HG03439 (cell line): ENCODE data around the gene NHLRC2.

ENCODE experiments used
- ATAC-seq: cut with Tn5 transposase; IDR thresholded peaks from one replicate; pipeline ENCODE4 v1.9.1; 2021; ENCODE audit warnings: mild to moderate bottlenecking, moderate library complexity; ENCODE audit not compliant: unreplicated experiment

NHLRC2 gene

DNA sequence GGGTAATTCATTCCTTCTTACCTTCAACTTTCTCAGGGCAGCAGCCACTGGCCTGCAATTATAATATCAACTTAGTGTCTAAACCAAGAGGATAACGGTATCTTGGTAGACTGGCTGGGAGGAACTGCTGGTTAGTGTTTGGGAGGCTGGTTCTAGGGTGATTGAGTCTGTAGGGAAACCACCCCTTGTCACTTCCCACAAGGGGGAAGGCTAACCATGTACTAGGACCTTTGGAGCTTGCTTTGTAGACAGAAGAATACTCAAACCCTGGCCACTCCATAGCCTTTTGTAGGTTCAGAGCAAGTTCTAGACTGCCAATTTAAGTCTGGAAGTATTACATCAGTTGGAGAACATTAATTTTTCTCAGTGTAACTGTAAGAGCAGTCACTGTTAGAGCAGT is 51.3 kb downstream of the NHLRC2 start:
- no peak for ATAC-seq

DNA sequence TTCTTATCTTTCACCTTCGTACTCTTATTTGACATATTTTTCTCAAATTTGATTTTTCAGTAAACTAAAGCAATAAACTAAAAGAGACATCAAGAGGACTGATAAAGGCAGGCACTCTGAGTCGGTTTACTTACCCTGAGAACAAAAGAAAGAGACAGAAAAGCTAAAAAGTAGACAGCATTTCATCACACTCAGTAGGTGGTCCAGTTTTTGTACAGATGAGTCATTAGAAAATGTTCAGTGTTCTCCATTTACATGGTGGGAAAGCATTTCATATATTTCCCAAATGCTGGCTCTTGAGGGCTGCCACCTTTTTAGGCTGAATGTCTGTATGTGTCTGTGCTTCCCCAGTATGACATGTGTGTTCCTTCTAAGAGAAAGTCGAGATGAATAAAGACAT is 52.7 kb downstream of the NHLRC2 start:
- ATAC-seq, result no peak

DNA sequence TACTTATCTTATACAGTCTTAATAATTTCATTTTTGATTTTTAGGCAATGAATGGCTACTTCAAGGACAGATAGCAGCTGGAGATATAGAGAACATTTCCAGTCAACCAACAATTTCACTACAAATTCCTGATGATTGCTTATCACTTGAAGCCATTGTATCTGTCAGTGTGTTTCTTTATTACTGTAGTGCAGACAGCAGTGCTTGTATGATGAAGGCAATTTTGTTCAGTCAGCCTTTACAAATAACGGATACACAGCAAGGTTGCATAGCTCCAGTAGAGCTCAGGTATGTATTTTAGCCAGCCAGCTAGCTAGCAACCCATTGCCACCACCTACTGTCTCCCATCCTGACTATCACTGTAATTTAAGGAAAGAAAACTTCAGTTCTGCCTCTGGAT is 53.8 kb downstream of the NHLRC2 start:
- ATAC-seq, result no peak

DNA sequence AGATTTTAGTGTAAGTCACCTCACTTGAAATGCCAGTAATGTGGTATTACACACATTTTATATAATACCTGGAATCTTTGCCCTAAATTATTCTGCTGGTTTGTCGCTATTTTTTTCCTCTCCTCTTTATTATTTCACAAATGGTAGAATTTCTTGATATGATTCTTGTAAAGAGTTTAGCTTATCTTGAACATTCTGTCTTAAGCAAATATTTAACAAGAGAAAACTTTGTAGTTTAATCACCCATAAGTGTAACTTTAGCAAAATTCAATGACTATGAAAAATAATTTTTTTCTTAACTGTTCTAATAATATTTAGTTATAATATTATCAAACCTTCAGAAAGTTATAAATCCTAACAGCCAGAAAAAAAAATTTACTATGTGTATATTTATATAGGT is 56.7 kb downstream of the NHLRC2 start:
- ATAC-seq, result no peak

DNA sequence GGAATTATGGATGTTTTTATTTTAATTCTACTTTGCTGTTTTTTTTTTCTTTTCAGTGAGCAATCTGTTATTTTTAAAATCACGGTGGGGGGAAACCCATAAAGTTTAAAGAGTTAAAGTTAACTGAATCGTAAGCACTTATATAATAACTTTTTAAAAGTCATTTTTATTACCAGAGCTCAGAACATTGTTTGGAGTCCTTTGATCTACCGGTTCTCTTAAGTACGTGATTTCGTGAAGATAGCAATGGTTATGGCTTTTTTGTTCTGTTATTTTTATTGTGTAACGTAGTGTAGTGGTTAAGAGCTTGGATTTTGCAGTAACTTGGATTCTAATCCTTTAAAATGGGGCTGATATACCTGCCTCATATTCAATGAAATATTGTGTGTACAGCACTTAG is 57.4 kb downstream of the NHLRC2 start:
- ATAC-seq, result no peak

DNA sequence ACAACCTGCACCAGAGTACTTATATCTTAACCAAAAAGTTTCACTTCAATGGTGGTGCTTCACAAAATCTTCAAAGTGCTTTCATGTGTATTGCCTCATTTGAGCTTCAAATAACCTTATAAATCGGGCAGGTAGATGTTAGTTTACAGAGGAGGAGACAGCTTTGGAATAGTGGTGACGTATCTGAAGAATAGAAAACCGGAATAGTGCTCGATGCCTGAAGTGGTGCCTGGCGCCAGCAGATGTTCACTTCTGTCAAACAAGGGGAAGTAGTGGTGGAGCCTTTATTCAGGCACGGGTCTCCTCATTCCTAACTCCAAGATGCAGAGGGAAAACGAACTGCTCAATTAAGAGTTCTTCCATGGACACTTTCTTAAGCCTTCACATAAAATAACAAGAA is 58.1 kb downstream of the NHLRC2 start:
- ATAC-seq, result no peak

DNA sequence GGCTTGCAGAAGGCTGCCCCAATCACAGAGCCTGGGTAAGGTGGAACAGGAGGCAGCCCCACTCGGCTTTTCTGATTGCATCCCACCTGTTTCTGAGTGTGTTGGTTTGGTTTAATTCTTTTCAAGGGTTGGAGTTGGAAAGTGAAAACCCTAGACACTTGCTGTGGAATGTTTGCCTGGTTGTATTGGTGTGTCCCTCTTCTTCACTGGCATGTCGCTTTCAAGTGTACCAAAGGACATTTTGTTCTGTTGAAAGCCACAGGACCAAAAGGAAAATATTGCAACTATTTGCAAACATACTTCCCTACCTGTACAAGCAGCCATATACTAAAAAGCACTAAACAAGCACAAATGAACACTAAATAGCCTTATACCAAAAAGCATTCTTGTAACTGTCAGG is 60.5 kb downstream of the NHLRC2 start:
- ATAC-seq, result no peak

DNA sequence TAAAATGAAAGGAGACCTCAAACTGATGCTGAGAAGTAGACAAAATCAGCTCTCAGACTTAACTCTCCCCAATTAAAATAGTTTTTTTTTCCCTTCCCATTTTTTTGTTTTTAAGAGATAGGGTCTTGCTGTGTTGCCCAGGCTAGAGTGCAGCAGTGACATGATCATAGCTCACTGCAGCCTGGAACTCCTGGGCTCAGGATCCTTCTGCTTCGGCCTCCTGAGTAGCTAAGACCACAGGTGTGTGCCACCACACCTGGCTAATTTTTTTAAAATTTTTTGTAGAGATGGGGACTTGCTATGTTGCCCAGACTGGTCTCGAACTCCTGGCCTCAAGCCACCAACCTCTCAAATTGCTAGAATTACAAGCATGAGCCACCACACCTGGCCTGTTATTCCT is 61.1 kb downstream of the NHLRC2 start:
- no peak for ATAC-seq

DNA sequence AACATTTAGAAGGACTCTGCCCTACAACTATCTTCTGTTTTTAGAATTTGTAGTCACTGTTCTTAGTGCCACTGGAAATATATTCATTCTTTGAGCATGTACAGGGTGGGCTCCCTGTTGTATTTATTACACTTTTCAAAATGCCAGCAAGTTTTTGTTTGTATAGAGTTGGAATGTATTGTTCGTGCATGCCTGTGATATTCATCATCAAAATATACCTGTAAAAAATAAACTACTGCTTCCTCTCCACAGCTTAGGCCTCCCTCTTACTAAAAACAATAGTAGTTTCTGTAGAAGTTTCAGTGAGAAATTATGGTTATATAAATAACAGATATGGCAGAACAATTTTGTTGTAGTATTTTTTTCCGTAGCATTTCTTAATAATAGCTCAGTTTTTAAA is 61.6 kb downstream of the NHLRC2 start:
- ATAC-seq, result no peak

DNA sequence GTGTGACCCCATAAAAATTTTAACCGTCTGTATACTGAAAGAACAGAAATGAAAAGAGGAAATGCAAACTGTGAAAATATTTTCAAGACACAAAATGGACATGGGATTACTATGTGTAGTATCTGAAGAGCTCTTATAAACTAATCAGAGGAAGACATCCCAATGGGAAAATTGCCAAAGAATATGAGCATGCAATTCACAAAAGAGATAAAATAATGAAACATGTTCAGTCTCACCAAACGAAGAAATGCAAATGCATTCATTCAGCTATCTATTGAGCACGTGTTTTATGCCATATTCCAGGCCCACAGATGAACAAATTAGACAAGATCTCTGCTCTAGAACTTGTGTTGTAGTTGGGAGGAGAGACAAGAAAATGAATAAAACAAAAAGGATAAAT is 63.2 kb downstream of the NHLRC2 start:
- ATAC-seq, result no peak

DNA sequence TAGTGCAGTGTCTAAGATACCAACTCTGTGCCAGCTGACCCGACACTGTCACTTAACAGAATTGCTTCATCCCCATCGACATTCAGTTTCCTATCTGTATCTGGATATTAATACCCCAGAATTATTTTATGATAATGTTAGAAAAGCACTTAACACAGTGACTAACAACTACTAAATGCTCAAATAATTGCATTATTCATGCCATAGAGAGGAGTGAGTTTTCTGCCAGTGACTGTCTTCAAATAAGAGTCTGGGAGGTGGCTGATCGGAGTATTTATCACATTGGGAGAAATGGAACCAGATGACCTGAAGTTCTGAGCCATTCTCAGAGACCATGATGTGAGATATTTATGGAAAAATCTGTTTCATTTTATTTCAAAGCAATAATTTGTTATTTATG is 65.7 kb downstream of the NHLRC2 start:
- no peak for ATAC-seq

DNA sequence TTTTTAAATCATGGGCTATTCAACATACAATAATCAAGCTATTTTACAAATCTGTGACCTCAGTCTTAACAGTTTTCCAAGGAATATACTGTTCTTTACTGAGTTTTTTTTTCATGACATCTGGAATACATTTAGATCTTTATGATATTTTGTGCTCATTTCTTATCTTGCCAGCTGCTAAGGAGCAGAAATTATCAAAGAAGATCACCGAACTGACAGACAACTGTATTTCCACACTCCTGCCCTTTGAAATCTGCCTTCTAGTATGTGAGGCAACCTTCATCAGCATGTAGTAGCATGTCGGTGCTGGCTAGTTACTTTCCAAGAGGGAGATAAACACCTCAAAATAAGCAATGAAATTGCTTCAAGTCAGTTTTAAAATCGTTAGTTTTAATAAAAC is 66.4 kb downstream of the NHLRC2 start:
- no peak for ATAC-seq

DNA sequence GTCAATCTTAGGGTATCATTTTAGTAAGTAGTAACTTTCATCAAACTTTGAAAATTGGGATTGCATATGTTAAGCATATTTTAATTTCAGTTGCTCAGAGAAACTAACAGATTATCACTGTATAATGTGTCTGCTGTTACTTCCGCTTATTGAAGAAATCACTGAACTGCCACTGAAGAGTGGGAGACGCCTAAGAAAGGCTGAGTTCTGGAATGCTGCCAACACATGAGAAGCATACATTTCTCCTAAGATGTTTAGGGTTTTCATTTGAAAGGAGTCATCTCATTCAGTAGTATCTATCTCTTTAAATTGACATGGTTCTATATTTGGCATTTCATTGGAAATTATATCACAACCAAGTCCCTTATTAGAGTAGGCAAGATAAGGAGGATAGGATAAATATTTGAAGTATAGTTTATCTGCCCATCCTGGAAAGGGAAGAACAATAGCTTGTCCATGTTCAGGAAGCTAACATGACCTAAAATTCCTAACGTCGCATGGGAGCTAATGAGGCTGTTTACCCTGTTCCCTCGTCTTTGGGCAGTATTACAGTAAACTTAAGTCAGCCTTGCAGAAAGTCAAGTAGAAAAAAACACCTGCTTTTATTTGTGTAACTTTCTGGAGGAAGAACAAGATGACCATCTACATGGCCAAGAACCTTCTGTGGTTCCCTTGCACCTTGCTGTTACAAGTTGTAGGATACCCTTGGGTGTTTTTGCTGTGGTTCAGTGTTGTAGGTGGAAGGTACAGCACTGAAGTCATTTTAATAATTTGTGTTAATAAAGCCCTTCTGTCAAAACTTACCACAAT is 67.3 kb downstream of the NHLRC2 start:
- no peak for ATAC-seq

DNA sequence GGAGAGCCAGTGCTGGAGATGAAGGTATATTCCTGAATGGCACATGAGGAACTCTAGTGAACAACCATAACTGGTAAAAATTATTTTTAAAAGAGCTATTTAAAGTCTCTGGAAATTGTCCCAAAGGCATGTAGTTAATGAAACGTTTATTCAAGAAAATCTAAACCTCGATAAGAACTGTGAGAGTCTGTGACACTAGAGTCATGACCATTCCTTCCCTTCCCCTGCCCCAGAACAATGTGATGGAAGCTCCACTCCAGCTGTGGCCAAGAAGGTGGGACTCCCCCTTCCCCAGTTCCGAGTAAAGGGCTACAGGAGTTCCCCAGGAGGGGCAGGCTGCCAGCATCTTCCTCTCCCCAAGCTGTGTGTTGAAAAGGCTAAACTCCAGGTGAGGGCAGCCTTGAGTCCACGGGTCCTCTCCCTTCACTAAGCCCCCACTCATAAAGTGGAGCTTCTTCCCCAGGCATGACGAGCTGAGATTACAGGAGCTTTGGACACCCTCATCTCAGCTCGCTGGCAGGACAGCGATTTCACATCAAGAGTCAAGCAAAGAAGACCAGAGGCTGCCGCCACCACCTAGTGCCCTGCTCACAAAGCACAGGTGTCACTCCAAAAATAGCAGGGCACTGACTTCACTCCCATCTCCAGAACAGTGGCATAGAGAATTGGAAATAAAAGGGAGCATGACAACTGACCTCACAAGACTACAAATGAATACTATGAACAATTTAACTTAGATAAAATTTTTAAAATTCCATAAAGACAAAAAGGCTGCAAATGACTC is 68.5 kb downstream of the NHLRC2 start:
- no peak for ATAC-seq

DNA sequence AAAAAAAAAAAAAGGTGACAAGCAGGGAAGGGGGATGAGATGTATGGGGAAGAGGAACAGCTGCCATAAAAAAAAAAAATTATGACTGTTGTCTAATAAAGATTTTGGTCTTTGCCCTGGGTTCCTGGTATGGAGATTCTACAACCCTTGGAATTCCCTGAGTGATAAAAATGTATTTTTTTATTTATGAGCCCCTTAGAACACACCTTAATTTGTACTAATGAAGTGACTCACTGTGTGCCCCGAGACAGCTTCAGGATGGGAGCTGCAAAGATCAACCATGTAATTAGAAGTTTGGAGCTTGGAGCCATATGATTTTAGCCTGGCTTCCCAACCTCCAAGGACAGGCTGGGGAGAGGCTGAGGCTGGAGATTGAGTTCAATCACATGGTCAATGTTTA is 69.7 kb downstream of the NHLRC2 start:
- ATAC-seq, result no peak

DNA sequence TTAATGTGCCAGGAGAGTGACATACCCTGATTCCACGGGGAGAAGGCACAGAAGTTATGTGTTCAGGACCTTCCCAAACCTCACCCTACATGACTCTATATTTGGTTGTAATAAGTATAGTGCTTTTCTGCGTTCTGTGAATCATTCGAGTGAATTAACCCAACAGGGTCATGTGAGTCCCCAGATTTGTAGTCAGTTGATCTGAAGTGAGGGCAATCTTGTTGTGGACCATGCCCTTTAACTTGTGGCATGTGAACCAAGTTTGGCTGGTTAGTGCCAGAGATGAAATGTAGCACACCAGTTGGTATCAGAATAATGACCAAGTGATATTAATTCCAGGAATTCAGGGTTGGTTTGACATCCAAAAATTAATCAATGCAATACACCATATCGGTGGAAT is 70.2 kb downstream of the NHLRC2 start:
- no peak for ATAC-seq

DNA sequence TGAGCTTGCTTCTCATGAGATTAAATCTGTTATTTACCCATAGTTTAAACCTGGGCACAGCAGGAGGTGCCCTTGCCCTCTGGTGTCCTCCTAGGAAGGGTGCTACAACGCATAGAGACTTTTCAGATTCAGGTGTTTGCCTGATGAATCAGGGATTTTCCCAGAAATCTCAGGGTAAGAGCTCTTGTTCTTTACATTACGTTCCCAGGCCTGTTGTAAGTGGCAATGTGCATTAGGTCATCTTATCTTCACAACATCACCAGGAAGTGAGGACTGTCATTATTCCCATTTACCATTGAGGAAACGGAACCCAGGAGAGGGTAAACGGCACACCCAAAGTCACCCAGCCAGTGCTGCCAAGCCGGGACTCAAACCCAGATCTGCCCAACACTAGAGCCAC is 73.0 kb downstream of the NHLRC2 start:
- ATAC-seq, result no peak

DNA sequence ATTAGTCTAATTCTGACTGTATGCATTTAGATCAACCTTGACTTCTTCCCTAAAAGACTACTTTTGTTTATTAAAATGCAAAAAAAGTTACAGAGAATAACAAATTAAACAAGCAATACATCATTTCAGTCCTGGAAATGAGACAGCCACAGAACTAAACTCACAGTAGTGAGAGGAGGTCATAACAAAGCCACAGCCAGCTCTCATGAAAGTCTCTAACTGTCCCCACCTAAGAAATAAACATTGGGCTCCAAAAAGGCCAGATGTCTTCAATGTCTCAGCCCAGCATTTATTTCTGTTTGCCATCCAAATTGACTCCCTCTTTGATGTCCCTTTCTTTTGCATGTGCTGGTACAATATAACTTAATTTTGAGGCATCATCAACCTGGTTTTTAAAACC is 74.4 kb downstream of the NHLRC2 start:
- ATAC-seq, result no peak

DNA sequence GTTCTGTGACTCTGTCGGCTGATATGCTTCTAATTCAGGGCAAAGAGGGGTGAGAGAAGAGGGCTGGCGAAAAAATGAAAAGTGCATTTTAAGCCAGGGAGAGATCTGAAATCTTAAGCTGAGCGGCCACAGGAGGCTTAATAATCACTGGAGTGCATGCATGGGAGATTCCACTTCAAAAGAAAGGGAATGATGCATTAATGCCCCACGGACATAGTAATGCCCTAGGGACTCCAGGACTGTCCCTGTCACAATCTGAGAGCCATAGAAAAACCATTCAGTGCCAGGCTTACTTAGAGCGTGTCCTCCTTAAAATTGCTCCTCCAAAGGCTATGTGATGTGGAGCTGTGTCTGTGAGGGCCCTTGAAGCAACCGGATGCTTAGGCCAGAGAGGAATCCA is 75.1 kb downstream of the NHLRC2 start:
- no peak for ATAC-seq

DNA sequence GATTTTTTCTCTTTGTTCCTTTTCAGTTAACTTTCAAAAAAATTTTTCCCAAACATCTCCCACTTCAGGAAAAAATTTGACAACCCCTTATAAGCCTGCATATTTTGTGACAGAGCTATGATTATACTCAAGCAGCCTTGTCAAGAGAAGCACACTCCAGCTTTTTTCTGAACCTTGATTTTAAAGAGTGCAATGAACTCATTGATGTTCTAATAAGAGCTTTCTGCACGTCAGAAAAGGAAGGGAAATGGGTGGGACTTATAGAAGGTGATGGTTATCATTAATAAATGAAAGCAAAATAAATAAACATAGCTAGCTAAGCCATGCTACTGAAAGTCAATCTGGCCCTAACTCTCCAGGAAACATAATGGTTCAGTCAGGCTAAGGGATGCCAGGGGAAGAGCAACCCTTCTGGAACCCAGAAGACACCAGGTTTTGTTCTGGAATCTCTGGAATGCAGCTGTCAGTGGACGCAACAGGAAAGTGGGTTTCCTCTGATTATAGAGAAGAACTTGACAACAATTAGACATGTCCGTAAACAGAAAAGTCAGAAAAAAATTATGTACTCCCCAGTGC is 76.1 kb downstream of the NHLRC2 start:
- no peak for ATAC-seq

DNA sequence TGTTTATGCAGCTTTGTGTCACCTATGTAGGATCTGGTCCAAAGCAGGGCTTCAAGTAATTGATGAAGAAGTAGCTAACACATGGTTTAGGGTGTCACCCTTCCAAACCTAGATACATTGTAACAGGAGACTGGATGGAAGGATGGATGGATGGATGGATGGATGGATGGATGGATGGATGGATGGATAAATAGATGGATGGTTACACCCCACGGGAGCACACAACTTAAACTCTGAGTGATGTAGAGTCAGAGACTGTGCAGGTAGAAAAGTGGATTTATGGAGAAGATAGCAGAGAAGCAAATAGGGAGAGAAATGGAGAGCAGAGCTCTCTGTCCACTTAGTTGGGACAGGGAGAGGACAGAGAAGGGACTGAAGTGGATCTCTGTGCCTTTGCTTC is 78.4 kb downstream of the NHLRC2 start:
- ATAC-seq, result no peak

DNA sequence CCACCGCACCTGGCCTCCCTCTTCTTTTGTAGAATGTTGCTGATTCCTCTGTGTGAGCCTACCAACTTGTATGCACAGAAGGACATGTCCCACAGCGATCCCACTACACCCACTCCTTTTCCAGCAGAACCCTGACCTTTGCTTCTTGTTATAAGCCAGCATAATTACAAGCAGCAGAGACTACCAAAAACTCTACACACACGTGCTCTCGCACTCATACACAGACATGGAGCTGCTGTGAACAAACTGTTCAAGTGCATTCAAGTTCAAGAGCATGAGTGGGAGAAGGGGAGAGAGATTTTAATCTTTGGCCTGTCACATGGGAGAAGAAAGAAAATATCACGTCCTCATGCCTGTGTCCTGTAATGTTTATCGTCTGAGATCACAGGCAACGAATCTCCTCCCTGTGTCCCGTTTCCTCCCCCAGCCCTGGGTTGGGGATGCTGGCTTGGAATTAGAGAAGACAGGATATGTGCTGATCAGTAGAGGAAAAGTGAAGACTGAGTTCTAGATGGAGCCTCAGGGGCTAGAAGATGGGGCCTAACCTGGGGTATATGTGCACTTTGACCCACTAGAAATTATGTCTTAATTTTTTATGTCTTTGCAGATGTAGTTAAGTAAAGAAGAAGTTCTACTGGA is 79.6 kb downstream of the NHLRC2 start:
- no peak for ATAC-seq
